Activated CD8-positive, alpha-beta T cell treated with anti-CD3 and anti-CD28 coated beads, Interleukin-2, amount 10 ng/mL, durations not matched to agents 7 days and 5 days (primary cell): ENCODE data around the gene FHIT. TPM values are rescaled to one million over a fixed set of nuclear protein-coding genes. Genes with fewer than 3 reads are reported as not detected.
"Not testable (repeated sequence)": the region's sequence is repeated elsewhere in the genome, so short reads cannot be mapped to it uniquely, and the experiment has no call there.

Experiments used
- ATAC-seq: fragments of 150-1000 bp; cut with Tn5 transposase; one replicate; pipeline ENCODE4 v1.10.0; 2021; ENCODE audit warnings: moderate library complexity
- CTCF ChIA-PET: fragments of 350-600 bp; sonication (Branson Sonifier 250); formaldehyde crosslinking; loops from one replicate; lab custom pipeline; 2021; ENCODE audit warnings: antibody characterized with exemption; lab: Charles Lee
- POLR2A ChIA-PET: fragments of 350-600 bp; sonication (Branson Sonifier 250); formaldehyde crosslinking; loops from one replicate; lab custom pipeline; 2021; ENCODE audit warnings: antibody characterized with exemption; lab: Charles Lee
- DNase-seq: peaks from one replicate; pipeline ENCODE4 v3.0.0-alpha.2; 2020
- H3K27ac Mint-ChIP-seq: one replicate; pipeline ENCODE4 v1.8.0; 2021; ENCODE audit warnings: mild to moderate bottlenecking, mixed read lengths
- H3K27me3 Mint-ChIP-seq: one replicate; pipeline ENCODE4 v1.8.0; 2021; ENCODE audit warnings: low read depth, mixed read lengths
- H3K36me3 Mint-ChIP-seq: one replicate; pipeline ENCODE4 v1.8.0; 2021; ENCODE audit warnings: low read depth, mixed read lengths
- H3K4me1 Mint-ChIP-seq: one replicate; pipeline ENCODE4 v1.8.0; 2021; ENCODE audit warnings: low read depth, mixed read lengths
- H3K4me3 Mint-ChIP-seq: one replicate; pipeline ENCODE4 v1.8.0; 2021; ENCODE audit warnings: mild to moderate bottlenecking, mixed read lengths
- H3K9me3 Mint-ChIP-seq: one replicate; pipeline ENCODE4 v1.8.0; 2022; ENCODE audit warnings: mixed read lengths; ENCODE audit not compliant: insufficient read depth
- total RNA-seq, 2 experiments: library from RNA; stranded (reverse); gene quantifications; one replicate each; pipeline ENCODE4 v1.2.3, GENCODE V29; 2021

FHIT gene
- total RNA-seq, 2 experiments from 2014 or later: 4.8 TPM

GRCh38 chr3:61190205-61190604, 61.0 kb downstream of the FHIT start:
- H3K4me3 Mint-ChIP-seq, H3K9me3 Mint-ChIP-seq, H3K27ac Mint-ChIP-seq, ATAC-seq, POLR2A ChIA-PET, H3K4me1 Mint-ChIP-seq, DNase-seq, H3K27me3 Mint-ChIP-seq, H3K36me3 Mint-ChIP-seq, CTCF ChIA-PET: not testable (repeated sequence)

GRCh38 chr3:61186030-61186429, 65.2 kb downstream of the FHIT start:
- no peak for DNase-seq
- Mint-ChIP-seq H3K4me1 (peaks cover 21% of the 10 kb centered on the region), H3K27ac (no peak overlapping the region), H3K36me3 (no peaks in the 10 kb centered on the region), H3K4me3 (no peak overlapping the region), H3K9me3 (no peaks in the 10 kb centered on the region), H3K27me3 (no peaks in the 10 kb centered on the region)
- ChIA-PET CTCF (no interaction called here), POLR2A (no interaction called here)
- ATAC-seq: no peak

DNA sequence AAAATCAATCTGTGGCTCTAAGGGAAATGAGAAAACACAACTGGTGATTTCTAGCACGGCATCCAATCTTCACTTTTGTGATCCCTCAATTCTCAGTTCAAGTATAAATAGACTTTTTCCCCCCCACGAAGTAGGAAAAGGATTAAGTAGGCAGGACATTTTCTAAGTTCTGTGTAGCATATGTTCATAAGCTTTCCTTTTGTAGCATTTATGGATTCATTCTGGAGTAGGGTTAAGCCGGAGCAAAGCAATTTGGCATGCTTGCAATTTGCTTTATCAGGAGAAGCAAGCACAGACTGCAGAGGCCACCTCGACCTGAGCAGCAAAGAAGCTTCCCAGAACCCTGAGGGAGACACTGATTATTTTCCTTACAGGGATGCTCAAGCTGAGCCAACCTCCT, 66.3 kb downstream of the FHIT start:
- Mint-ChIP-seq H3K4me3 (no peak overlapping the region), H3K27ac (no peak overlapping the region), H3K4me1 (peaks cover 21% of the 10 kb centered on the region), H3K27me3 (no peaks in the 10 kb centered on the region), H3K9me3 (no peaks in the 10 kb centered on the region), H3K36me3 (peaks cover 2% of the 10 kb centered on the region)
- ATAC-seq (no peak), DNase-seq (no peak)
- ChIA-PET POLR2A (no interaction called here), CTCF (no interaction called here)

GRCh38 chr3:61182662-61183061, 68.6 kb downstream of the FHIT start:
- H3K4me3 Mint-ChIP-seq: no peak overlapping the region
- DNase-seq: no peak
- CTCF ChIA-PET: no interaction called here
- POLR2A ChIA-PET: no interaction called here
- H3K9me3 Mint-ChIP-seq: no peaks in the 10 kb centered on the region
- H3K4me1 Mint-ChIP-seq: peaks cover 21% of the 10 kb centered on the region
- H3K27me3 Mint-ChIP-seq: no peaks in the 10 kb centered on the region
- H3K27ac Mint-ChIP-seq: no peak overlapping the region
- peaks cover 4% of the 10 kb centered on the region for H3K36me3 Mint-ChIP-seq
- ATAC-seq: no peak

DNA sequence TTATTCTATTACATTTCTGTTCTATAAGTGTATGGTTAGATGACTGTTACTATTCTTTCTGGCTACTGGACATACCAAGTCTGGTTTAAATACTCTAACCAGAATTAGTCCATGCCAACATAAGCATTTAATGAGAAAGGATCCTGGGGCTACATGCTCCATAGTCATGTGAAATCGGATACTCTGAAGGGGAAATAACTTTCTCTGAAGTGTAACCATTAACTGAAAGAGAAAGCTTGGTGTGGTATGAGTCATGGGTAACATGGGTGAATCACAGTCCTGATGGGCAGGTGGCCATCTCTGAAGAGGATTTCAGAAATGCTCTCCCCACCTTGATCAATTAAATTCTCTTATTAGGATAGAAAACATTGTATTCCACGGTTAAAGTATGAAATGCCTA, 69.4 kb downstream of the FHIT start:
- DNase-seq (no peak), ATAC-seq (no peak)
- Mint-ChIP-seq H3K36me3 (peaks cover 4% of the 10 kb centered on the region), H3K4me3 (no peak overlapping the region), H3K27ac (no peak overlapping the region), H3K9me3 (no peaks in the 10 kb centered on the region), H3K27me3 (no peaks in the 10 kb centered on the region), H3K4me1 (peaks cover 19% of the 10 kb centered on the region)
- CTCF ChIA-PET: no interaction called here
- POLR2A ChIA-PET: no interaction called here

DNA sequence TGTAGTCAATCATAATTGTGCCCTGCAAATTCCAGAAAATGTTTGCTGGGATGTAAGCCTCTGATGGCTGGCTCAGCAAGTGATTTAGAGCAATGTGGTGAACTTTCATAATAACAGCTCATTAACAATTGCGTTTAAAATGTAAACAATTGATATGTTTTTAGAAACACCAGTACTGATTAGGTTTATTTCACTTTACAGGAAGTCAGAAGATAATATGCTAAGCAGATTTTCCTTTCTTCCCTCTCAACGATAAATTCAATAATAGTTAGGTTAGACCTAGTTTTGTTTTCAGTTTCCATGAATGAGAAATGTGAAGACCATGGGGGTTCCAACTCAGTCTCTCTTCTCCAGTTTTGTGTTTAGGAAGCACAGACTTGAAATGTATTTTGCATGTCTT, 71.0 kb downstream of the FHIT start:
- Mint-ChIP-seq H3K27ac (no peak overlapping the region), H3K9me3 (no peaks in the 10 kb centered on the region), H3K36me3 (peaks cover 4% of the 10 kb centered on the region), H3K4me3 (no peak overlapping the region), H3K4me1 (peaks cover 15% of the 10 kb centered on the region), H3K27me3 (no peaks in the 10 kb centered on the region)
- ATAC-seq (no peak), DNase-seq (no peak)
- CTCF ChIA-PET: no interaction called here
- POLR2A ChIA-PET: no interaction called here

DNA sequence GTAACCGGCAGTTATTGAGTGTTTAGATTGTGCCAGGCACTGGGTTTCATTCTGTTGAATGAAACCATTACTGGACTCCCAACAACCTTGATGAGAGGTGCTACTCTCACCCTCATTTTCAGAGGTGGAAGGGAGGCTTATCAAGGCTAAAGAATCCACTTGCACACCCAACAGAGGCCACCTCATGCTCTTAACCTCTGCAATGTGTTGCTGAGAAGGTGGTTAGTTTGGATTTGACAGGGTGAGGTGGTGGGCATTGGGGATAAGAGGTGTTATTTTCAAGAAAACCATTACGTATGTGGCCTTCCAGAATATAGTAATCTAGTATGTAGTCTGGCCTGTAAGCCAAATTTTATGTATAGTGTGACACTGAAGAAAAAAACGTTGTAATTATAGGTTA, 73.1 kb downstream of the FHIT start:
- H3K36me3 Mint-ChIP-seq: peaks cover 4% of the 10 kb centered on the region
- peaks cover 15% of the 10 kb centered on the region for H3K4me1 Mint-ChIP-seq
- H3K4me3 Mint-ChIP-seq: no peak overlapping the region
- H3K27ac Mint-ChIP-seq: no peak overlapping the region
- CTCF ChIA-PET: no interaction called here
- DNase-seq: no peak
- POLR2A ChIA-PET: no interaction called here
- H3K27me3 Mint-ChIP-seq: no peaks in the 10 kb centered on the region
- no peak for ATAC-seq
- H3K9me3 Mint-ChIP-seq: no peaks in the 10 kb centered on the region

- DNase-seq: no peak
- ATAC-seq: no peak
- peaks cover 4% of the 10 kb centered on the region for H3K36me3 Mint-ChIP-seq
- ChIA-PET POLR2A (no interaction called here), CTCF (no interaction called here)
- H3K27me3 Mint-ChIP-seq: no peaks in the 10 kb centered on the region
- H3K27ac Mint-ChIP-seq: no peak overlapping the region
- peaks cover 12% of the 10 kb centered on the region for H3K4me1 Mint-ChIP-seq
- H3K4me3 Mint-ChIP-seq: no peak overlapping the region
- H3K9me3 Mint-ChIP-seq: no peaks in the 10 kb centered on the region
Measured at GRCh38 chr3:61177450-61177849, 73.8 kb downstream of the FHIT start.

GRCh38 chr3:61173676-61174075, 77.6 kb downstream of the FHIT start:
- no peak for ATAC-seq
- Mint-ChIP-seq H3K4me3 (no peak overlapping the region), H3K27me3 (no peaks in the 10 kb centered on the region), H3K36me3 (no peaks in the 10 kb centered on the region), H3K4me1 (peaks cover 2% of the 10 kb centered on the region), H3K27ac (no peak overlapping the region), H3K9me3 (no peaks in the 10 kb centered on the region)
- no peak for DNase-seq
- CTCF ChIA-PET: no interaction called here
- POLR2A ChIA-PET: no interaction called here

DNA sequence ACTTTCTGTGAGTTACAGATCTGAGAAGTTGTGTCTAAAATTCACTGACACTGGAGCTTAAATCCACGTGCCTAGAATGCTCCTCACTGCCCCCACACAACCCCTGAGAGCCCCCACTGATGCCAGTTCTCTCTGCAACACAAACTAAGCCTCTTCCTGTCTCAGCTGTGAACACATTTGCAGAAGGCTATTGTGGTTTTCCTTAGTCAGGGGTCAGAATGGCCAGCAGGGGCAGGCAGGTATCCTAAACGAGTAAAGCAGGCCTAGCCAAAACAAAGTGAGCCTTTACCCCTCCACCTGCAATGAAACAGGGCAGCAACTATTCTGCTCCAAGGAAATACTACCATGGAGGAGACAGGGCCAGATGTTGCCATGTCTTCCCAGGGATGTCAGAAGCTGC, 78.6 kb downstream of the FHIT start:
- no peak overlapping the region for H3K4me3 Mint-ChIP-seq
- POLR2A ChIA-PET: no interaction called here
- CTCF ChIA-PET: no interaction called here

GRCh38 chr3:61172203-61172602, 79.0 kb downstream of the FHIT start:
- H3K27me3 Mint-ChIP-seq: no peaks in the 10 kb centered on the region
- H3K4me1 Mint-ChIP-seq: peaks cover 2% of the 10 kb centered on the region
- DNase-seq: no peak
- POLR2A ChIA-PET: no interaction called here
- no peak overlapping the region for H3K4me3 Mint-ChIP-seq
- CTCF ChIA-PET: no interaction called here
- no peak overlapping the region for H3K27ac Mint-ChIP-seq
- no peaks in the 10 kb centered on the region for H3K36me3 Mint-ChIP-seq
- no peaks in the 10 kb centered on the region for H3K9me3 Mint-ChIP-seq
- ATAC-seq: no peak

More for the DNA sequence above, 78.6 kb downstream of the FHIT start:
- no peak overlapping the region for H3K27ac Mint-ChIP-seq
- no peaks in the 10 kb centered on the region for H3K36me3 Mint-ChIP-seq
- H3K4me1 Mint-ChIP-seq: peaks cover 2% of the 10 kb centered on the region
- no peaks in the 10 kb centered on the region for H3K9me3 Mint-ChIP-seq
- DNase-seq: no peak
- no peaks in the 10 kb centered on the region for H3K27me3 Mint-ChIP-seq
- no peak for ATAC-seq

- DNase-seq: no peak
- ATAC-seq: no peak
- H3K4me3 Mint-ChIP-seq: no peak overlapping the region
- ChIA-PET POLR2A (no interaction called here), CTCF (no interaction called here)
- no peak overlapping the region for H3K27ac Mint-ChIP-seq
- H3K9me3 Mint-ChIP-seq: no peaks in the 10 kb centered on the region
- no peaks in the 10 kb centered on the region for H3K27me3 Mint-ChIP-seq
- peaks cover 10% of the 10 kb centered on the region for H3K36me3 Mint-ChIP-seq
- H3K4me1 Mint-ChIP-seq: peaks cover 2% of the 10 kb centered on the region
Measured at GRCh38 chr3:61169621-61170251, 81.5 kb downstream of the FHIT start.

GRCh38 chr3:61168286-61168685, 83.0 kb downstream of the FHIT start:
- Mint-ChIP-seq H3K27me3 (no peaks in the 10 kb centered on the region), H3K4me3 (no peak overlapping the region)

More at GRCh38 chr3:61168286-61168685, 83.0 kb downstream of the FHIT start:
- H3K9me3 Mint-ChIP-seq: no peaks in the 10 kb centered on the region
- DNase-seq (no peak), ATAC-seq (no peak)
- H3K27ac Mint-ChIP-seq: no peak overlapping the region
- peaks cover 10% of the 10 kb centered on the region for H3K36me3 Mint-ChIP-seq
- ChIA-PET CTCF (no interaction called here), POLR2A (no interaction called here)
- H3K4me1 Mint-ChIP-seq: peaks cover 2% of the 10 kb centered on the region
